ENCODE results near the gene SLC4A9.

The SLC4A9 gene

DNA sequence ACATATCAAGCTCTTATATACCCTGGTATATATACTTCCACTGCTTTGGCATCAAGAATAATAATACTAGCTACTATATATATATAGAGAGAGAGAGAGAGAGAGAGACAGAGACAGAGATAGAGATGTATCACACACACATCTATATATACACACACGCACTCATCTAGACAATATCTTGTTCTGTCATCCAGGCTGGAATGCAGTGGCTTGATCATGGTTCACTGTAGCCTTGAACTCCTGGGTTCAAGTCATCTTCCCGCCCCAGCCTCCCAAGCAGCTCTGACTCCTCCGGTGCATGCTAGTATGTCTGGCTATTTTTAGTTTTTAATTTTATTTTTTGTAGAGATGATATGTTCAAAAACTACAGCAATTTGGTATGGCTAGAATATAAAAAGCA, 64.1 kb downstream of the SLC4A9 start:
- Histone ChIP-seq H3K36me3 (no peaks in the 10 kb centered on the region), H3K27ac (no peak overlapping the region), H3K27me3 (no peaks in the 10 kb centered on the region), H3K4me1 (peaks cover 0 to 39% (median 13%) of the 10 kb centered on the region in 4 donors), H3K4me3 (no peak overlapping the region), H3K9me3 (no peaks in the 10 kb centered on the region)
- DNase-seq = no peak
- intact Hi-C loops (cut with DNase I; ENCODE audit: low total_unique reads) = no loop called here
- TF ChIP-seq, protein P1, sequence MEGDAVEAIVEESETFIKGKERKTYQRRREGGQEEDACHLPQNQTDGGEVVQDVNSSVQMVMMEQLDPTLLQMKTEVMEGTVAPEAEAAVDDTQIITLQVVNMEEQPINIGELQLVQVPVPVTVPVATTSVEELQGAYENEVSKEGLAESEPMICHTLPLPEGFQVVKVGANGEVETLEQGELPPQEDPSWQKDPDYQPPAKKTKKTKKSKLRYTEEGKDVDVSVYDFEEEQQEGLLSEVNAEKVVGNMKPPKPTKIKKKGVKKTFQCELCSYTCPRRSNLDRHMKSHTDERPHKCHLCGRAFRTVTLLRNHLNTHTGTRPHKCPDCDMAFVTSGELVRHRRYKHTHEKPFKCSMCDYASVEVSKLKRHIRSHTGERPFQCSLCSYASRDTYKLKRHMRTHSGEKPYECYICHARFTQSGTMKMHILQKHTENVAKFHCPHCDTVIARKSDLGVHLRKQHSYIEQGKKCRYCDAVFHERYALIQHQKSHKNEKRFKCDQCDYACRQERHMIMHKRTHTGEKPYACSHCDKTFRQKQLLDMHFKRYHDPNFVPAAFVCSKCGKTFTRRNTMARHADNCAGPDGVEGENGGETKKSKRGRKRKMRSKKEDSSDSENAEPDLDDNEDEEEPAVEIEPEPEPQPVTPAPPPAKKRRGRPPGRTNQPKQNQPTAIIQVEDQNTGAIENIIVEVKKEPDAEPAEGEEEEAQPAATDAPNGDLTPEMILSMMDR (IDR thresholded peaks at IDR 0.05) = no peak
